Measurements from ENCODE around the gene MMP14. TPM values are rescaled to one million over a fixed set of nuclear protein-coding genes. Genes with fewer than 3 reads are reported as not detected.
"Not testable (repeated sequence)": the region's sequence is repeated elsewhere in the genome, so short reads cannot be mapped to it uniquely, and the experiment has no call there.

Gene MMP14
- polyA plus RNA-seq, 4 donors = 127 to 186 (median 161) TPM

DNA sequence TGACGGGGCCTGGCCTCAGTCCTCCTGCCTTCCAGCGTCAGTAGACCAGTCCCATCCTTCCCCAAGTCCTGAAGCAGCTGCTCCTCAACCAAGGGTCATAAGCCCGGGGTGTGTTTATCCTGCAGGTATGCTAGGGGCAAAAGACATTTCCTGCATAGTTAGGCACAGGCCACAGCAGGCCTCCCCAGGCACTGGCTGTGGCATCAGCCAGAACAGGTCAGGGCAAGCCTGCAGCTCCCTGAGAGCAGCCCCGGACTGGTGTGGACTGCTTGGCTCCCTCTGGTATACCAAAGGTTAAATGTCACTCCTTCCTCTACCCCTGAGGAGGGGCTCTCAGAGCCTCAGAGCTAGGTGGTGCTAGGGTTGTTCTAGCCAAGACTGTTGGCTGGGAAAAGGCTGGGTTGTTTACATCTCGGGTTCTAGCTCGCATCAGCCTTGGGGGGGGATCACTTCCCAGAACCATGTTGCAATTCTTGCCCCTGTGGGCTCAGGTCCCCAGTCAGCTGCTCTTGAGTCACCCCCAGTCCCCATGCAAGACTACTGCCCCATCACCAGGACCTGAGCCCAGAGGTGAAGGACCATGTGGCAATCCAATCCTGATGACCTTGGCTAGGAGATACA, 2.9 kb downstream of the MMP14 start:
- DNase-seq (ENCODE audit: low read depth in 4 of 4, low spot score in 2 of 4) = no peak

DNA sequence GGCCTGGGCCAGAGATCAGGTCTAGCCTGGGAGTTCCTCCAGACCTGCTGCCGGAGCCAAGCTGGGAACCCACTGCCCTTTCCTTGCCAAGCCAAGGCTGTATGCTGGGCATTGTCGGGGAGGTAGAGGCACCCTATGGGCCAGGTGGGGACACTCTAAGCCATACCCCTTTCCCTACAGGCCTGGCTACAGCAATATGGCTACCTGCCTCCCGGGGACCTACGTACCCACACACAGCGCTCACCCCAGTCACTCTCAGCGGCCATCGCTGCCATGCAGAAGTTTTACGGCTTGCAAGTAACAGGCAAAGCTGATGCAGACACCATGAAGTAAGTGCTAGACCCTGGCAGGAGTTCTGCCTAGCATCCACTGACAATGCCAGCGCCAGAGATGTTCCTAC, 4.9 kb downstream of the MMP14 start:
- no peak for DNase-seq (ENCODE audit: low read depth in 4 of 4, low spot score in 2 of 4)

- no peak for DNase-seq (ENCODE audit: low read depth in 4 of 4, low spot score in 2 of 4)
These were observed 5.4 kb downstream of the MMP14 start for GRCh38 chr14:22841769-22842168.

DNA sequence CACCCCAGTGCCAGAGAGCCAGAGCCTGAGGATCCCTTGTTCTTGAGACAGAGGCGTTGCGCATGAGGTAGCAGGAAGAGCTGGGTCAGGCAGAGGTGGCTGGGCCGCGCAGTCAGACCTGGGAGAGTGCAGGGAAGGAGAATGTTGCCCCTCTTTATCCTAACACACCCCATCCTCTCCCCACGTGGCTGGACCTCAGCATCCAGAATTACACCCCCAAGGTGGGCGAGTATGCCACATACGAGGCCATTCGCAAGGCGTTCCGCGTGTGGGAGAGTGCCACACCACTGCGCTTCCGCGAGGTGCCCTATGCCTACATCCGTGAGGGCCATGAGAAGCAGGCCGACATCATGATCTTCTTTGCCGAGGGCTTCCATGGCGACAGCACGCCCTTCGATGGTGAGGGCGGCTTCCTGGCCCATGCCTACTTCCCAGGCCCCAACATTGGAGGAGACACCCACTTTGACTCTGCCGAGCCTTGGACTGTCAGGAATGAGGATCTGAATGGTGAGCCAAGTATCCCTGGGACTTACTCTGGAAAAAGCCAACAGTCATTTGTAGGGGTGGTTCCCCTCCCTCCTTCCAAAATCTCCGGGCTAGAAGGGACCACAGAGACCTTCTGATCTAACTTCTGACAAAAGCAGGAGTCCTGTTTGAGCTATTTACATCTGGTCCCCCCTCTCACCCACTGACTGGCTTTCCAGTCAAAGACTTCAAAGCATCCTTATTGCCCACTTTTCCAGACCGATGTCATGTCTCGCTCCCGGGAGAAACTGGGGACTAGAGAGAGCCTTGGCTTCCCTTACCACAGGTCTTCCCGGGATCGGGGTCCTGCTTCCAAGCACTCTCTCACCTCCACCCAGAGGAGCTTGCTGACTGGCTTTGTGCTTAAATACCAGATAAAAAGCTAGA, 6.1 kb downstream of the MMP14 start:
- no peak for DNase-seq (ENCODE audit: low read depth in 4 of 4, low spot score in 2 of 4)

GRCh38 chr14:22843123-22843925, 6.9 kb downstream of the MMP14 start:
- no peak for DNase-seq (ENCODE audit: low read depth in 4 of 4, low spot score in 2 of 4)

- no peak for DNase-seq (ENCODE audit: low read depth in 4 of 4, low spot score in 2 of 4)
These were observed 8.1 kb downstream of the MMP14 start for GRCh38 chr14:22844221-22845102.

- DNase-seq (ENCODE audit: low read depth in 4 of 4, low spot score in 2 of 4) = no peak
These were observed 8.7 kb downstream of the MMP14 start for GRCh38 chr14:22845103-22845394.

DNA sequence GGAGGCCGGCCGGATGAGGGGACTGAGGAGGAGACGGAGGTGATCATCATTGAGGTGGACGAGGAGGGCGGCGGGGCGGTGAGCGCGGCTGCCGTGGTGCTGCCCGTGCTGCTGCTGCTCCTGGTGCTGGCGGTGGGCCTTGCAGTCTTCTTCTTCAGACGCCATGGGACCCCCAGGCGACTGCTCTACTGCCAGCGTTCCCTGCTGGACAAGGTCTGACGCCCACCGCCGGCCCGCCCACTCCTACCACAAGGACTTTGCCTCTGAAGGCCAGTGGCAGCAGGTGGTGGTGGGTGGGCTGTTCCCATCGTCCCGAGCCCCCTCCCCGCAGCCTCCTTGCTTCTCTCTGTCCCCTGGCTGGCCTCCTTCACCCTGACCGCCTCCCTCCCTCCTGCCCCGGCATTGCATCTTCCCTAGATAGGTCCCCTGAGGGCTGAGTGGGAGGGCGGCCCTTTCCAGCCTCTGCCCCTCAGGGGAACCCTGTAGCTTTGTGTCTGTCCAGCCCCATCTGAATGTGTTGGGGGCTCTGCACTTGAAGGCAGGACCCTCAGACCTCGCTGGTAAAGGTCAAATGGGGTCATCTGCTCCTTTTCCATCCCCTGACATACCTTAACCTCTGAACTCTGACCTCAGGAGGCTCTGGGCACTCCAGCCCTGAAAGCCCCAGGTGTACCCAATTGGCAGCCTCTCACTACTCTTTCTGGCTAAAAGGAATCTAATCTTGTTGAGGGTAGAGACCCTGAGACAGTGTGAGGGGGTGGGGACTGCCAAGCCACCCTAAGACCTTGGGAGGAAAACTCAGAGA, 9.6 kb downstream of the MMP14 start:
- DNase-seq (ENCODE audit: low read depth in 4 of 4, low spot score in 2 of 4) = no peak

DNA sequence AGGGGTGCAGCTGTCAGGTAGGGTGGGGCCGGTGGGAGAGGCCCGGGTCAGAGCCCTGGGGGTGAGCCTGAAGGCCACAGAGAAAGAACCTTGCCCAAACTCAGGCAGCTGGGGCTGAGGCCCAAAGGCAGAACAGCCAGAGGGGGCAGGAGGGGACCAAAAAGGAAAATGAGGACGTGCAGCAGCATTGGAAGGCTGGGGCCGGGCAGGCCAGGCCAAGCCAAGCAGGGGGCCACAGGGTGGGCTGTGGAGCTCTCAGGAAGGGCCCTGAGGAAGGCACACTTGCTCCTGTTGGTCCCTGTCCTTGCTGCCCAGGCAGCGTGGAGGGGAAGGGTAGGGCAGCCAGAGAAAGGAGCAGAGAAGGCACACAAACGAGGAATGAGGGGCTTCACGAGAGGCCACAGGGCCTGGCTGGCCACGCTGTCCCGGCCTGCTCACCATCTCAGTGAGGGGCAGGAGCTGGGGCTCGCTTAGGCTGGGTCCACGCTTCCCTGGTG, 10.5 kb downstream of the MMP14 start:
- no peak for DNase-seq (ENCODE audit: low read depth in 4 of 4, low spot score in 2 of 4)

GRCh38 chr14:22847661-22848341, 11.4 kb downstream of the MMP14 start:
- DNase-seq (ENCODE audit: low read depth in 4 of 4, low spot score in 2 of 4) = no peak

GRCh38 chr14:22848351-22849164, 12.2 kb downstream of the MMP14 start:
- DNase-seq (ENCODE audit: low read depth in 4 of 4, low spot score in 2 of 4) = peak in 3 of 4 donors; percentile 62 to 73 (median 69)

GRCh38 chr14:22849212-22849819, 12.9 kb downstream of the MMP14 start:
- no peak for DNase-seq (ENCODE audit: low read depth in 4 of 4, low spot score in 2 of 4)

- DNase-seq (ENCODE audit: low read depth in 4 of 4, low spot score in 2 of 4) = no peak
These were observed 14.8 kb downstream of the MMP14 start for GRCh38 chr14:22850944-22851764.

DNA sequence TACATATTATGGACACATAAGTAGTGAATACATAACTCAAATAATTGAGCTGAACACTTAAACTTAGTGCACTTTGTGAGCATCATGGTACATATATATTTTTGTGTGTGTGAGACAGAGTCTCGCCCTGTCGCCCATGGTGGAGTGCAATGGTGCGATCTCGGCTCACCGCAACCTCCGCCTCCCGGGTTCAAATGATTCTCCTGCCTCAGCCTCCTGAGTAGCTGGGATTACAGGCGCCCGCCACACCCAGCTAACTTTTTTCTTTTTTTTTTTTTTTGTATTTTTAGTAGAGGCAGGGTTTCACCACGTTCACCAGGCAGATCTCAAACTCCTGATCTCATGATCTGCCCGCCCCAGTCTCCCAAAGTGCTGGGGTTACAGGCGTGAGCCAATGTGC, 15.8 kb downstream of the MMP14 start:
- DNase-seq (ENCODE audit: low read depth in 4 of 4, low spot score in 2 of 4) = not testable (repeated sequence)

GRCh38 chr14:22852599-22852939, 16.2 kb downstream of the MMP14 start:
- no peak for DNase-seq (ENCODE audit: low read depth in 4 of 4, low spot score in 2 of 4)

DNA sequence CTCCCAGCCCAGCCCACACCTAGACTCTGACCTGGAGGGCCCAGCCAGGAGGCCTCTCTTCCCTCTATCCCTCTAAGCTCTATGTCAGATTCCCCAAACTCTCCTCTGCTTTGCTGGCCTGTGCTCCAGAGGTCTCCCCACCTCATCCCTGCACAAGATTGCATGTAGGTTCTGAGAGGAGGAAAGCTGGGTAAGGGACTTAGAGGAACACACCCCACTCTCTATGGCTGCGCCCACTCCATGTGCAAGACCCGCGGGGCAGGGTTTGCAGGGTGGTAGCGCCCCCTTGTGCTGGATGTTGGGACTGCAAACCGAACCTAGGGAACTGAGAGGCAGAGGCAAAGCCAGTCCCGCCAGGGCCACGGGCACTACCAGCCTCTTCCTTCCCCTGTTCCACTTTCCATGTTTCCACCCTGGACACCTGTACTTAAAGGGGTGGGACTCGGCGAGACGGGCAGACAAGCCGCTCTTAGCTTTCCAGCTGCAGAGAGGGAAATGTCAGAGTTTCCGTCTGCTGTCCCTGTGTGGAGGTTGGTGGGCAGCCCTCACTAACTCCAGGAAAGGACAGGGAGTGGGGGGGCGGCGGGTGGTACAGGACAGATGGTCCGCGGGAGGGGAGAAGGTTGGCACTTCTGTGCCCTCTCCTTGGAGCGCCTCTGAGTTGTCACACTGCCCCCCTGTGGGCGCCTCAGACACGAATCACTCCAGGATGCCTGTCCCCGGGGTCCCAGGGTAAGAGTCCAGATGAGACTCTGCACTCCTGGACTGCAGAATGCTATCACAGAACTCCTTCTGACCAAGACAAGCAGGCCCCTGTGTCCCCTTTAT, 16.8 kb downstream of the MMP14 start:
- DNase-seq (ENCODE audit: low read depth in 4 of 4, low spot score in 2 of 4) = peak; percentile 77 to 88 (median 82)

All from left renal cortex interstitium (tissue), 4 donors.